PC-9 (cell line): ENCODE measurements around the gene XRCC4.

ENCODE experiments used
- CTCF ChIP-seq: fragments of 200-600 bp; sonication (generic); conservative IDR thresholded peaks from 2 replicates; pipeline ENCODE4 v1.6.1; 2017; ENCODE audit warnings: mixed run types, antibody characterized with exemption, mild to moderate bottlenecking, moderate library complexity
- EZH2 ChIP-seq: fragments of 200-600 bp; sonication (generic); IDR thresholded peaks from 2 replicates; pipeline ENCODE4 v1.8.0; 2017; ENCODE audit warnings: antibody characterized with exemption, low read depth

GRCh38 chr5:83104021-83104420, 26.7 kb downstream of the XRCC4 start:
- no peak for TF ChIP-seq CTCF
- no peak for TF ChIP-seq EZH2
